ENCODE data around the gene BCL2L11. TPM values are rescaled to one million over a fixed set of nuclear protein-coding genes. Genes with fewer than 3 reads are reported as not detected.

Gene BCL2L11
- total RNA-seq, 1 donor from 2014 or later, result 90.1 TPM

DNA sequence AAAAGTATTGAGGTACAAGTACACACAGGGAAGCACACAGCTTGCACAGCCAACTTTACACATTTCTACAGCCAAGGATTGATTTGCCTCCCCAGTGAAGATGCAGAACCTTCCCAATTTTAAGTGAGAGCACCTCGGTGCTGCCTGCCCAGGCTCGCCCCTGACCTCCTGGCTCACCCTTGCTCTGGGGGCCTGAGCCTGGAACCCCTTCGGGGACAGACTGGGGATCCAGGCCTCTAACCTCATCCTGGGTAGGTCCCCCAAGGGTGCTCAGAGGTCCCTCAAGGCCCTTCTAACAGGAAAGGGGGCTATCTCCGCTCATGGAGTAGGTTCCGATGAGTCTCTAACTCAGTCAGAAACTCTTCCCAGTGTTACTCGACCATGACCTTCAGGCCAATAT, 53.1 kb downstream of the BCL2L11 start:
- peaks cover under 1% of the 10 kb centered on the region for H3K4me1 ChIP-seq
- no peaks in the 10 kb centered on the region for H3K9me3 ChIP-seq
- intact Hi-C loops (cut with DNase I), result no loop called here
- no peaks in the 10 kb centered on the region for H3K36me3 ChIP-seq
- TF ChIP-seq, protein P1, sequence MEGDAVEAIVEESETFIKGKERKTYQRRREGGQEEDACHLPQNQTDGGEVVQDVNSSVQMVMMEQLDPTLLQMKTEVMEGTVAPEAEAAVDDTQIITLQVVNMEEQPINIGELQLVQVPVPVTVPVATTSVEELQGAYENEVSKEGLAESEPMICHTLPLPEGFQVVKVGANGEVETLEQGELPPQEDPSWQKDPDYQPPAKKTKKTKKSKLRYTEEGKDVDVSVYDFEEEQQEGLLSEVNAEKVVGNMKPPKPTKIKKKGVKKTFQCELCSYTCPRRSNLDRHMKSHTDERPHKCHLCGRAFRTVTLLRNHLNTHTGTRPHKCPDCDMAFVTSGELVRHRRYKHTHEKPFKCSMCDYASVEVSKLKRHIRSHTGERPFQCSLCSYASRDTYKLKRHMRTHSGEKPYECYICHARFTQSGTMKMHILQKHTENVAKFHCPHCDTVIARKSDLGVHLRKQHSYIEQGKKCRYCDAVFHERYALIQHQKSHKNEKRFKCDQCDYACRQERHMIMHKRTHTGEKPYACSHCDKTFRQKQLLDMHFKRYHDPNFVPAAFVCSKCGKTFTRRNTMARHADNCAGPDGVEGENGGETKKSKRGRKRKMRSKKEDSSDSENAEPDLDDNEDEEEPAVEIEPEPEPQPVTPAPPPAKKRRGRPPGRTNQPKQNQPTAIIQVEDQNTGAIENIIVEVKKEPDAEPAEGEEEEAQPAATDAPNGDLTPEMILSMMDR (IDR thresholded peaks at IDR 0.05), result no peak
- TF ChIP-seq POLR2A (IDR thresholded peaks at IDR 0.05), result no peak
- TF ChIP-seq POLR2AphosphoS5 (IDR thresholded peaks at IDR 0.05; ENCODE audit: insufficient read depth in 1 of 2, low read depth in 1 of 2), result no peak
- H3K27me3 ChIP-seq, result no peaks in the 10 kb centered on the region
- DNase-seq (ENCODE audit: extremely low spot score in 2 of 2), result no peak
- H3K27ac ChIP-seq, result no peak overlapping the region
- H3K4me3 ChIP-seq, result no peak overlapping the region

DNA sequence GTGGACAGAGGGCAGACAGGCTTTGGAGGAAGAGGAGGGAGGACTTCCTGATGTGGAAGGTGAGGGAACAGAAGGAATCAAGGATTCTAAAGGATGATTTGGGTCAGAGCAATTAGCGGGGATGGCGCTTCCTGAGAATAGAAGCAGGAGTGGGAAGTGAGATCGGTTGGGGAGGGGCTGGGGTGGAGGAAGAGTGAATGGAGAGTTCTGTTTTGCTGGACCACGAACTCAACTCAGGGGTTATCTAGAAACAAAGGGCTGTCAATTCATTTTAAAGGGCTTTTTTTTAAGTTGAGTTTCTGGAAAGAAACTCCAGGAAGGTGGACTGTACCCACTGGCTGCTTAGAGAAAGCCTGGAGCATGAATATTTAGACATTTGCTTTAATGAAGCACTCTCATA, 54.9 kb downstream of the BCL2L11 start:
- Histone ChIP-seq H3K4me3 (no peak overlapping the region), H3K4me1 (peaks cover 8% of the 10 kb centered on the region), H3K27ac (no peak overlapping the region), H3K36me3 (no peaks in the 10 kb centered on the region), H3K9me3 (no peaks in the 10 kb centered on the region), H3K27me3 (no peaks in the 10 kb centered on the region)
- intact Hi-C loops (cut with DNase I), result no loop called here
- TF ChIP-seq POLR2A (IDR thresholded peaks at IDR 0.05) (no peak), POLR2AphosphoS5 (IDR thresholded peaks at IDR 0.05; ENCODE audit: insufficient read depth in 1 of 2, low read depth in 1 of 2) (no peak)
- TF ChIP-seq, protein P1 (IDR thresholded peaks at IDR 0.05), result no peak
- DNase-seq (ENCODE audit: extremely low spot score in 2 of 2), result no peak

DNA sequence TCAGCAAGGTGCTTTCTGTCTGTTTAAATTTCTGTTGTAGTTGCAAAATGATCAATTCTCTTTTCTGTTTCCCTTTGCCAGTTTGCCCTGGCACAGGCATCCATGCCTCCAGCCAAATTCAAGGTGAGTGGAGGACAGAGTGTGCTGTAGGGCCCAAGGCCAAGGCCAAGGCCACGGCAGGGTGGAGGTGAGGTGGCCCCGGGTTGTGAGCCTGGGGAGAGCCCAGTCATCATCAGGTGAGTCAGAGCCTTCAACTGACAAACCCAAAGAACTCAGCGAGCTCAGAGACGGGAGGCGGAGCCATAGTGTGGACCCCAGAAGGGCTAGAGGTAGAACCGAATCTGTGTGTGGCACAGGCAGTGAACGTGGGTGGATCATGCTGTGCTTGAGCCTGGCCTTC, 55.7 kb downstream of the BCL2L11 start:
- Histone ChIP-seq H3K27me3 (no peaks in the 10 kb centered on the region), H3K9me3 (no peaks in the 10 kb centered on the region), H3K4me1 (peaks cover 8% of the 10 kb centered on the region), H3K36me3 (no peaks in the 10 kb centered on the region), H3K4me3 (no peak overlapping the region), H3K27ac (no peak overlapping the region)
- intact Hi-C loops (cut with DNase I), result no loop called here
- no peak for DNase-seq (ENCODE audit: extremely low spot score in 2 of 2)
- TF ChIP-seq, protein P1 (IDR thresholded peaks at IDR 0.05), result no peak
- TF ChIP-seq POLR2AphosphoS5 (IDR thresholded peaks at IDR 0.05; ENCODE audit: insufficient read depth in 1 of 2, low read depth in 1 of 2) (no peak), POLR2A (IDR thresholded peaks at IDR 0.05) (no peak)

DNA sequence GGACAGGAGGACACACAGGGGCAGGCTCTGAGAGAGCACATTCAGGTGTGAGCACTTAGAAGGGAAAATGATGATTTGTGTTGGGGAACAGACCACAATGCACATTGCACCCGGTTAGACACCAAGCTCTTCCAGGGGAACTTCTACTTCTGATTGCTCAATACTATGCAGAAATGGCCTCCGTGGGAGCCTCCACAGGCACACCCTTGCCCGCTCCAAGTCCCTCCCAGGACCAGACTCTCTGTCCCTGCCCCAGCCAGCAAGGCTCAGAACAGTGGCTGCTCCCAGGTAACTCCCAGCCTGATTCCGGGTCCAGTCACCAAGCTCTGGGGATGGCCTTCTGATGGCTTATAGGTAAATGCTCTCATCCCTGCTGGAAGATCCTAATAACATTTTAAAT, 56.2 kb downstream of the BCL2L11 start:
- TF ChIP-seq, protein P1 (IDR thresholded peaks at IDR 0.05), result no peak
- TF ChIP-seq POLR2A (IDR thresholded peaks at IDR 0.05), result no peak
- TF ChIP-seq POLR2AphosphoS5 (IDR thresholded peaks at IDR 0.05; ENCODE audit: insufficient read depth in 1 of 2, low read depth in 1 of 2), result no peak
- intact Hi-C loops (cut with DNase I), result no loop called here
- Histone ChIP-seq H3K9me3 (no peaks in the 10 kb centered on the region), H3K4me1 (peaks cover 8% of the 10 kb centered on the region), H3K4me3 (no peak overlapping the region), H3K27ac (no peak overlapping the region), H3K36me3 (no peaks in the 10 kb centered on the region), H3K27me3 (no peaks in the 10 kb centered on the region)
- DNase-seq (ENCODE audit: extremely low spot score in 2 of 2), result no peak

DNA sequence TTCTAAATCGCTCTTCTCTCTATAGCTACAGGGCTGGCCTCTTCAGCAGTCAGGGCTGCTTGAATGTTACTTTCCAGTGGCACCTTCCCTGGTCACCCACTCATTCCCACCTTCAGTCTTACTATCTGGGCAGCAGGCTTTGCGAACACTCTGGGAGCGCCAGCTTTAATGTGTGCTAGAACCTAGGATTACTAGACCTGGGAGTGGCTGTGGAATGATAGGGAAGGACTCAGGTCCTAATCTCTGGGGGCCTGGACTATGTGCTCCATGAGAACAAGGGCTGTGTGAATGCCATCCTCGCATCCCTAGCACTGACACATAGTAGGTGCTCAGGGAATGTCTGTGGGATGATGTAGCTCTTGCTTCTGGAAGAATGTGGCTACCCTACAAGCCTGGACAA, 57.6 kb downstream of the BCL2L11 start:
- TF ChIP-seq, protein P1 (IDR thresholded peaks at IDR 0.05), result no peak
- TF ChIP-seq POLR2AphosphoS5 (IDR thresholded peaks at IDR 0.05; ENCODE audit: insufficient read depth in 1 of 2, low read depth in 1 of 2), result no peak
- TF ChIP-seq POLR2A (IDR thresholded peaks at IDR 0.05), result no peak
- intact Hi-C loops (cut with DNase I), result no loop called here
- DNase-seq (ENCODE audit: extremely low spot score in 2 of 2), result no peak

More for the DNA sequence above, 57.6 kb downstream of the BCL2L11 start:
- Histone ChIP-seq H3K36me3 (no peaks in the 10 kb centered on the region), H3K27ac (no peak overlapping the region), H3K27me3 (no peaks in the 10 kb centered on the region), H3K4me3 (no peak overlapping the region), H3K4me1 (peaks cover 8% of the 10 kb centered on the region), H3K9me3 (no peaks in the 10 kb centered on the region)

All from vagina (tissue), 2 donors.